ENCODE results near the gene FMNL2.

DNA sequence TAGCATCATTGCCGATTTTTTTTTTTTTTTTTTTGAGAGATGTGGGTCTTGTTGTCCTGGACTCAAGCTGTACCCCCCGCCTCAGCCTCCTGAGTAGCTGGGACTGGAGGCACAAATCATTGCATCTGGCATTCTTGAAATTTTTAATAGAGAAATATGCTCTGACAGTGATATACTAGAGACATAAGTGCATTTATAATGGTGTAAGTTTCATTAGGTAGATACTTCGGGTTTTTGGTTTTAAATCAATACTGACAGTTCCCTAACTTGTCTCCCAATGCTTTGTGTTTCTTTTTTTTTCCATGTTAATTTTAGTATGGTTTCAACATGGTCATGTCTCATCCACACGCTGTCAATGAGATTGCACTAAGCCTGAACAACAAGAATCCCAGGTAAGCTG lies 243.6 kb downstream of the FMNL2 start:
- TF ChIP-seq, protein P1, sequence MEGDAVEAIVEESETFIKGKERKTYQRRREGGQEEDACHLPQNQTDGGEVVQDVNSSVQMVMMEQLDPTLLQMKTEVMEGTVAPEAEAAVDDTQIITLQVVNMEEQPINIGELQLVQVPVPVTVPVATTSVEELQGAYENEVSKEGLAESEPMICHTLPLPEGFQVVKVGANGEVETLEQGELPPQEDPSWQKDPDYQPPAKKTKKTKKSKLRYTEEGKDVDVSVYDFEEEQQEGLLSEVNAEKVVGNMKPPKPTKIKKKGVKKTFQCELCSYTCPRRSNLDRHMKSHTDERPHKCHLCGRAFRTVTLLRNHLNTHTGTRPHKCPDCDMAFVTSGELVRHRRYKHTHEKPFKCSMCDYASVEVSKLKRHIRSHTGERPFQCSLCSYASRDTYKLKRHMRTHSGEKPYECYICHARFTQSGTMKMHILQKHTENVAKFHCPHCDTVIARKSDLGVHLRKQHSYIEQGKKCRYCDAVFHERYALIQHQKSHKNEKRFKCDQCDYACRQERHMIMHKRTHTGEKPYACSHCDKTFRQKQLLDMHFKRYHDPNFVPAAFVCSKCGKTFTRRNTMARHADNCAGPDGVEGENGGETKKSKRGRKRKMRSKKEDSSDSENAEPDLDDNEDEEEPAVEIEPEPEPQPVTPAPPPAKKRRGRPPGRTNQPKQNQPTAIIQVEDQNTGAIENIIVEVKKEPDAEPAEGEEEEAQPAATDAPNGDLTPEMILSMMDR (IDR thresholded peaks at IDR 0.05), result no peak
- no peak for TF ChIP-seq POLR2A (IDR thresholded peaks at IDR 0.05)

All from heart left ventricle (tissue), 13 donors.